A549 (cell line): ENCODE data around the gene PGF. TPM values are rescaled to one million over a fixed set of nuclear protein-coding genes. Genes with fewer than 3 reads are reported as not detected.

ENCODE experiments used
- ATAC-seq, 2 experiments: fragments of 200-7000 bp in 1 of 2; fragments of >200 bp in 1 of 2; cut with Nextera tagmentation in 1 of 2; cut with Tn5 transposase in 1 of 2; 3 replicates each; pipeline versions ENCODE4 v1.8.0 to v1.9.1; 2018 to 2020; ENCODE audit warnings: mild to moderate bottlenecking in 1 of 2, moderate library complexity in 1 of 2
- CTCF ChIA-PET: fragments of 300-600 bp; sonication (Branson Sonifier 250); formaldehyde crosslinking; extraction: SDS; loops from one replicate; lab custom pipeline; 2021; ENCODE audit warnings: antibody characterized with exemption, inconsistent platforms; lab: Yijun Ruan, JAX
- POLR2A ChIA-PET: fragments of 350-600 bp; formaldehyde crosslinking; extraction: SDS; loops from one replicate; lab custom pipeline; 2021; ENCODE audit warnings: antibody characterized with exemption, inconsistent platforms; lab: Yijun Ruan, JAX
- DNase-seq, 2 experiments: peaks; one replicate each; pipeline versions ENCODE4 v3.0.0 to v3.0.0-alpha.2; 2011 to 2016; ENCODE audit warnings: low read depth in 1 of 2, low spot score in 1 of 2
- FAIRE-seq: peaks from 2 replicates; lab custom pipeline; 2011; peaks lifted over from hg19 to GRCh38; lab: Jason Lieb, UNC
- H3K27ac ChIP-seq, 2 experiments: fragments of >200 bp; sonication (Bioruptor Twin); formaldehyde crosslinking; 3 replicates each; pipeline ENCODE4 v1.5.1; 2016 to 2017
- H3K4me1 ChIP-seq: fragments of >200 bp; sonication (Bioruptor Twin); formaldehyde crosslinking; 3 replicates; pipeline ENCODE4 v1.6.1; 2016
- H3K4me2 ChIP-seq: fragments of >200 bp; sonication (Bioruptor Twin); formaldehyde crosslinking; 3 replicates; pipeline ENCODE4 v1.6.1; 2016
- H3K4me3 ChIP-seq: fragments of >200 bp; sonication (Bioruptor Twin); formaldehyde crosslinking; 3 replicates; pipeline ENCODE4 v1.5.1; 2016
- H3K9me3 ChIP-seq: fragments of >200 bp; sonication (Bioruptor Twin); formaldehyde crosslinking; 3 replicates; pipeline ENCODE4 v1.6.1; 2016
- EHMT2 ChIP-seq: fragments of 200-600 bp; sonication (generic); IDR thresholded peaks from 2 replicates; pipeline ENCODE4 v1.6.1; 2016; ENCODE audit warnings: antibody characterized with exemption, low read depth, mild to moderate bottlenecking, moderate library complexity
- ELK1 ChIP-seq: fragments of 150-350 bp; IDR thresholded peaks from 2 replicates; pipeline ENCODE4 v1.6.1; 2014; ENCODE audit warnings: low read depth, mild to moderate bottlenecking, low read length
- EP300 ChIP-seq, 2 experiments: fragments of >200 bp; sonication (Bioruptor Twin); formaldehyde crosslinking; IDR thresholded peaks; 2 replicates in 1 of 2; 3 replicates in 1 of 2; pipeline ENCODE4 v1.6.1; 2016 to 2017
- FOSL2 ChIP-seq, 2 experiments: fragments of 450-650 bp in 1 of 2; fragments of >200 bp in 1 of 2; sonication (Bioruptor Twin) in 1 of 2; formaldehyde crosslinking; IDR thresholded peaks; 2 replicates each; pipeline versions ENCODE4 v1.5.0 to v1.6.1; 2016 to 2020; ENCODE audit warnings: mild to moderate bottlenecking in 1 of 2, moderate library complexity in 1 of 2
- FOXS1 ChIP-seq: fragments of 250-450 bp; sonication (Bioruptor Pico); IDR thresholded peaks from 2 replicates; pipeline ENCODE4 v1.5.0; 2020; ENCODE audit warnings: mild to moderate bottlenecking, moderate library complexity
- HDAC2 ChIP-seq: fragments of 200-600 bp; sonication (generic); IDR thresholded peaks from 2 replicates; pipeline ENCODE4 v1.6.1; 2016
- HMGXB4 ChIP-seq: fragments of 250-450 bp; sonication (Bioruptor Pico); IDR thresholded peaks from 2 replicates; pipeline ENCODE4 v1.5.0; 2021; ENCODE audit warnings: mild to moderate bottlenecking, moderate library complexity, borderline replicate concordance
- HOXB5 ChIP-seq: fragments of 250-450 bp; sonication (Bioruptor Pico); IDR thresholded peaks from 2 replicates; pipeline ENCODE4 v1.5.0; 2020; ENCODE audit warnings: mild to moderate bottlenecking, moderate library complexity
- MAFK ChIP-seq: fragments of 450-650 bp; IDR thresholded peaks from 2 replicates; pipeline ENCODE4 v1.6.1; 2014; ENCODE audit not compliant: partially characterized antibody
- MAZ ChIP-seq: fragments of 150-350 bp; IDR thresholded peaks from 2 replicates; pipeline ENCODE4 v1.6.1; 2014; ENCODE audit warnings: antibody characterized with exemption, low read depth, low read length, borderline replicate concordance
- MYC ChIP-seq: IDR thresholded peaks from 2 replicates; pipeline ENCODE4 v1.6.1; 2012; ENCODE audit warnings: mild to moderate bottlenecking, inconsistent platforms, low read length, improper control_type of control experiment, borderline replicate concordance
- SREBF2 ChIP-seq: fragments of 450-650 bp; IDR thresholded peaks from 2 replicates; pipeline ENCODE4 v1.6.1; 2014; ENCODE audit warnings: mild to moderate bottlenecking, moderate library complexity
- TFCP2L1 ChIP-seq: fragments of 250-450 bp; sonication (Bioruptor Pico); IDR thresholded peaks from 2 replicates; pipeline ENCODE4 v1.5.0; 2021; ENCODE audit warnings: mild to moderate bottlenecking
- USF2 ChIP-seq: fragments of 450-650 bp; IDR thresholded peaks from 2 replicates; pipeline ENCODE4 v1.6.1; 2014; ENCODE audit warnings: antibody characterized with exemption
- ZC3H11A ChIP-seq: fragments of 450-650 bp; IDR thresholded peaks from 2 replicates; pipeline ENCODE4 v1.6.1; 2014; ENCODE audit warnings: antibody characterized with exemption, mild to moderate bottlenecking
- ZNF302 ChIP-seq: fragments of 250-450 bp; sonication (Bioruptor Pico); IDR thresholded peaks from 2 replicates; pipeline ENCODE4 v1.9.0; 2021; ENCODE audit warnings: inconsistent platforms, mild to moderate bottlenecking, moderate library complexity
- ZSCAN20 ChIP-seq: fragments of 250-450 bp; sonication (Bioruptor Pico); IDR thresholded peaks from 2 replicates; pipeline ENCODE4 v1.8.0; 2022; ENCODE audit warnings: mild to moderate bottlenecking, moderate library complexity
- whole genome bisulfite sequencing: methylation state at CpG from one replicate; pipeline ENCODE4 v1.1.6; 2017; ENCODE audit errors: missing lambda C conversion rate; 5-methylcytosine and 5-hydroxymethylcytosine counted together
- polyA plus RNA-seq, 4 experiments: library from polyadenylated mRNA; depleted of rRNA in 3 of 4; stranded (reverse); fragments of >200 nt; fragmentation: RNase III in 1 of 4; extraction: RNeasy Plus Mini Kit Qiagen cat#74134 plus additional on column Dnase treatment in 1 of 4; gene quantifications; 2 replicates in 3 of 4; 3 replicates in 1 of 4; pipeline ENCODE4 v1.2.3, GENCODE V29; 2011 to 2017

PGF gene
- polyA plus RNA-seq, 2 of the 4 experiments (the other 2 are of a cell fraction): 0.63 to 1.1 TPM

- CTCF ChIA-PET: interaction anchor here (0.5 to 12.5 kb wide), 10 partner anchors 9 to 182 kb away, joined by 3 to 226 read pairs (median 8); partner anchors contain the start of gene DLST
- no peak for FAIRE-seq
Observed at GRCh38 chr14:74907744-74908143, 47.7 kb downstream of the PGF start.

GRCh38 chr14:74906925-74907521 lies 48.4 kb downstream of the PGF start:
- TF ChIP-seq ELK1 (no peak), SREBF2 (no peak), MYC (no peak), EHMT2 (no peak), HOXB5 (CRISPR knock-in tag) (no peak), HMGXB4 (no peak), MAFK (no peak), ZSCAN20 (CRISPR knock-in tag) (no peak), USF2 (no peak), MAZ (no peak), ZNF302 (CRISPR knock-in tag) (no peak), ZC3H11A (no peak), TFCP2L1 (no peak), FOSL2 (IDR thresholded peaks at IDR 0.05) (no peak), FOSL2 (CRISPR knock-in tag; IDR thresholded peaks at IDR 0.05) (no peak)
- TF ChIP-seq, all 56 proteins: peak for 0
- peaks cover 9% of the 10 kb centered on the region; the same call in 2 of the 3 replicates for H3K4me1 ChIP-seq
- WGBS: 96% methylated on average over 12 of the region's 12 CpGs
- no peaks in the 10 kb centered on the region for H3K9me3 ChIP-seq
- POLR2A ChIA-PET: no interaction called here
- no peak overlapping the region for H3K4me2 ChIP-seq
- peak in 1 of 2 experiments; percentile 35; a peak in 3 of 6 replicates for ATAC-seq
- no peak overlapping the region for H3K4me3 ChIP-seq
- no peak for FAIRE-seq
- no peak overlapping the region for H3K27ac ChIP-seq
- DNase-seq: no peak
- CTCF ChIA-PET: interaction anchor here (0.5 to 12.5 kb wide), 16 partner anchors 9 to 298 kb away, joined by 3 to 226 read pairs (median 12); partner anchors contain the start of genes DLST, LTBP2, PGF and PROX2

More at GRCh38 chr14:74907744-74908143, 47.7 kb downstream of the PGF start:
- ATAC-seq: no peak
- Histone ChIP-seq H3K9me3 (no peaks in the 10 kb centered on the region), H3K4me3 (no peak overlapping the region), H3K4me1 (peaks cover 9% of the 10 kb centered on the region; the same call in 2 of the 3 replicates), H3K4me2 (no peak overlapping the region), H3K27ac (no peak overlapping the region)
- no peak for DNase-seq
- TF ChIP-seq EP300 (IDR thresholded peaks at IDR 0.05): no peak
- TF ChIP-seq HOXB5 (CRISPR knock-in tag): no peak
- TF ChIP-seq SREBF2: no peak
- TF ChIP-seq HDAC2: no peak
- no peak for TF ChIP-seq MYC
- no peak for TF ChIP-seq FOSL2 (IDR thresholded peaks at IDR 0.05)
- no peak for TF ChIP-seq FOSL2 (CRISPR knock-in tag; IDR thresholded peaks at IDR 0.05)
- TF ChIP-seq FOXS1 (CRISPR knock-in tag): no peak
- TF ChIP-seq MAZ: no peak
- 84% methylated on average over 6 of the region's 6 CpGs for WGBS
- POLR2A ChIA-PET: no interaction called here
